ENCODE measurements around the gene SUN3. TPM values are rescaled to one million over a fixed set of nuclear protein-coding genes. Genes with fewer than 3 reads are reported as not detected.

The SUN3 gene
- total and polyA plus RNA-seq, 10 of the 15 experiments (the other 5 are each of a cell fraction or from before 2014, with no cell fraction given): 0.29 to 0.48 TPM; not detected in 8

- RAD21 ChIA-PET (ENCODE audit: unreplicated experiment): no interaction called here
- POLR2A ChIA-PET: interaction anchor here (0.5 kb wide), 1 partner anchor 123 kb away, joined by 5 read pairs; no protein-coding TSS in a partner anchor
- FAIRE-seq (no peak), DNase-seq (ENCODE audit: low read depth, low spot score) (no peak), ATAC-seq (no peak)
- H3K27ac ChIP-seq (ENCODE audit: control insufficient read depth, insufficient read depth): no peak overlapping the region
- H3K4me1 ChIP-seq (ENCODE audit: control insufficient read depth, insufficient read depth, low read length): peaks cover 4% of the 10 kb centered on the region; the same call in 1 of the 2 replicates
- SMC1A ChIA-PET (ENCODE audit: uncharacterized antibody, unreplicated experiment): interaction anchor here (1.0 kb wide), 1 partner anchor 8 kb away, joined by 4 read pairs; the partner anchor contains the start of gene PKD1L1
- no TSS peak for BruUV-seq (replicated peaks)
- CTCF ChIA-PET: interaction anchor here (0.7 to 2.2 kb wide), 5 partner anchors 11 to 158 kb away, joined by 3 to 7 read pairs (median 3); no protein-coding TSS in a partner anchor
- no peaks in the 10 kb centered on the region for H3K79me2 ChIP-seq (ENCODE audit: control insufficient read depth, insufficient read depth, low read length)
- no peak overlapping the region for H2AFZ ChIP-seq (ENCODE audit: control insufficient read depth, low read depth, low read length)
- TF ChIP-seq BACH1 (IDR thresholded peaks at IDR 0.05; ENCODE audit: borderline replicate concordance): no peak
- no peak for TF ChIP-seq RELB (IDR thresholded peaks at IDR 0.05; ENCODE audit: low read depth)
- TF ChIP-seq, protein P1, sequence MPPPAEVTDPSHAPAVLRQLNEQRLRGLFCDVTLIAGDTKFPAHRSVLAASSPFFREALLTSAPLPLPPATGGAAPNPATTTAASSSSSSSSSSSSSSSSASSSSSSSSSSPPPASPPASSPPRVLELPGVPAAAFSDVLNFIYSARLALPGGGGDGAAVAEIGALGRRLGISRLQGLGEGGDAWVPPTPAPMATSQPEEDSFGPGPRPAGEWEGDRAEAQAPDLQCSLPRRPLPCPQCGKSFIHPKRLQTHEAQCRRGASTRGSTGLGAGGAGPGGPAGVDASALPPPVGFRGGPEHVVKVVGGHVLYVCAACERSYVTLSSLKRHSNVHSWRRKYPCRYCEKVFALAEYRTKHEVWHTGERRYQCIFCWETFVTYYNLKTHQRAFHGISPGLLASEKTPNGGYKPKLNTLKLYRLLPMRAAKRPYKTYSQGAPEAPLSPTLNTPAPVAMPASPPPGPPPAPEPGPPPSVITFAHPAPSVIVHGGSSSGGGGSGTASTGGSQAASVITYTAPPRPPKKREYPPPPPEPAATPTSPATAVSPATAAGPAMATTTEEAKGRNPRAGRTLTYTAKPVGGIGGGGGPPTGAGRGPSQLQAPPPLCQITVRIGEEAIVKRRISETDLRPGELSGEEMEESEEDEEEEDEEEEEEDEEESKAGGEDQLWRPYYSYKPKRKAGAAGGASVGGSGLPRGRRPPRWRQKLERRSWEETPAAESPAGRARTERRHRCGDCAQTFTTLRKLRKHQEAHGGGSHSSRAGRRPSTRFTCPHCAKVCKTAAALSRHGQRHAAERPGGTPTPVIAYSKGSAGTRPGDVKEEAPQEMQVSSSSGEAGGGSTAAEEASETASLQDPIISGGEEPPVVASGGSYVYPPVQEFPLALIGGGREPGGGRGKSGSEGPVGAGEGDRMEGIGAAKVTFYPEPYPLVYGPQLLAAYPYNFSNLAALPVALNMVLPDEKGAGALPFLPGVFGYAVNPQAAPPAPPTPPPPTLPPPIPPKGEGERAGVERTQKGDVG (CRISPR knock-in tag; IDR thresholded peaks at IDR 0.05): no peak
- H4K20me1 ChIP-seq (ENCODE audit: control insufficient read depth, insufficient read depth): no peaks in the 10 kb centered on the region
- H3K27me3 ChIP-seq (replicated peaks in 1 of 2; ENCODE audit: control insufficient read depth in 2 of 2, insufficient read depth in 2 of 2, low read length in 1 of 2): no peaks in the 10 kb centered on the region
- H3K9me3 ChIP-seq (replicated peaks; ENCODE audit: control insufficient read depth, insufficient read depth, low read length): no peaks in the 10 kb centered on the region
- H3K9ac ChIP-seq (ENCODE audit: control insufficient read depth, insufficient read depth, low read length): no peak overlapping the region
- intact Hi-C loops (cut with micrococcal nuclease; ENCODE audit: unreplicated experiment) (no loop called here), in situ Hi-C loops (cut with MboI) (no loop called here)
- peaks cover 2 to 3% of the 10 kb centered on the region in 2 experiments; a peak in 2 of 4 replicates for H3K36me3 ChIP-seq (ENCODE audit: control insufficient read depth in 2 of 2, insufficient read depth in 2 of 2, low read length in 1 of 2)
- WGBS (ENCODE audit: insufficient coverage, insufficient replicate concordance, low lambda C conversion rate, missing lambda C conversion rate): 82% methylated on average over 6 of the region's 6 CpGs
- no peak overlapping the region for H3K4me2 ChIP-seq (ENCODE audit: control insufficient read depth, insufficient read depth)
- H3K4me3 ChIP-seq: no peak overlapping the region
Observed at GRCh38 chr7:47956220-47956619, 72.7 kb downstream of the SUN3 start.

All from GM12878 (cell line).